KMS-11 (cell line): ENCODE results near the gene ISG20L2.

ENCODE experiments used
- H2AFZ ChIP-seq: fragments of 200-600 bp; sonication (generic); 2 replicates; pipeline ENCODE4 v1.6.1; 2016; ENCODE audit warnings: antibody characterized with exemption, mixed run types, low read depth
- H3K27ac ChIP-seq: fragments of 200-600 bp; sonication (generic); 2 replicates; pipeline ENCODE4 v1.6.1; 2016; ENCODE audit warnings: mild to moderate bottlenecking, mixed run types
- H3K27me3 ChIP-seq: fragments of 200-600 bp; sonication (generic); 2 replicates; pipeline ENCODE4 v1.6.1; 2017; ENCODE audit warnings: mild to moderate bottlenecking, low read depth, mixed run types, moderate library complexity; ENCODE audit not compliant: insufficient read depth
- H3K36me3 ChIP-seq: fragments of 200-600 bp; sonication (generic); 2 replicates; pipeline ENCODE4 v1.6.1; 2017; ENCODE audit warnings: mild to moderate bottlenecking, mixed run types; ENCODE audit not compliant: insufficient read depth
- H3K4me1 ChIP-seq: fragments of 200-600 bp; sonication (generic); 2 replicates; pipeline ENCODE4 v1.6.1; 2016; ENCODE audit warnings: mild to moderate bottlenecking, low read depth, mixed run types; ENCODE audit not compliant: poor library complexity, severe bottlenecking
- H3K4me2 ChIP-seq: fragments of 200-600 bp; sonication (generic); 2 replicates; pipeline ENCODE4 v1.7.0; 2016; ENCODE audit warnings: mild to moderate bottlenecking, mixed run types
- H3K4me3 ChIP-seq: fragments of 200-600 bp; sonication (generic); IDR thresholded peaks from 2 replicates; pipeline ENCODE4 v1.6.1; 2017; ENCODE audit warnings: low read depth, low read length, mixed read lengths; ENCODE audit not compliant: insufficient read depth
- H3K79me2 ChIP-seq: fragments of 200-600 bp; sonication (generic); 2 replicates; pipeline ENCODE4 v1.6.1; 2016; ENCODE audit warnings: low read depth, mixed run types; ENCODE audit not compliant: insufficient read depth
- H3K9ac ChIP-seq: fragments of 200-600 bp; sonication (generic); 2 replicates; pipeline ENCODE4 v1.6.1; 2016; ENCODE audit warnings: mild to moderate bottlenecking, mixed run types
- H4K20me1 ChIP-seq: fragments of 200-600 bp; sonication (generic); 2 replicates; pipeline ENCODE4 v1.6.1; 2016; ENCODE audit warnings: mild to moderate bottlenecking, mixed run types; ENCODE audit not compliant: insufficient read depth
- TF ChIP-seq, protein P1 (sequence below): fragments of 200-600 bp; sonication (generic); conservative IDR thresholded peaks from 2 replicates; pipeline ENCODE4 v1.6.1; 2017; ENCODE audit warnings: low read depth, mild to moderate bottlenecking, antibody characterized with exemption, low read length, moderate library complexity, mixed read lengths

Gene ISG20L2

DNA sequence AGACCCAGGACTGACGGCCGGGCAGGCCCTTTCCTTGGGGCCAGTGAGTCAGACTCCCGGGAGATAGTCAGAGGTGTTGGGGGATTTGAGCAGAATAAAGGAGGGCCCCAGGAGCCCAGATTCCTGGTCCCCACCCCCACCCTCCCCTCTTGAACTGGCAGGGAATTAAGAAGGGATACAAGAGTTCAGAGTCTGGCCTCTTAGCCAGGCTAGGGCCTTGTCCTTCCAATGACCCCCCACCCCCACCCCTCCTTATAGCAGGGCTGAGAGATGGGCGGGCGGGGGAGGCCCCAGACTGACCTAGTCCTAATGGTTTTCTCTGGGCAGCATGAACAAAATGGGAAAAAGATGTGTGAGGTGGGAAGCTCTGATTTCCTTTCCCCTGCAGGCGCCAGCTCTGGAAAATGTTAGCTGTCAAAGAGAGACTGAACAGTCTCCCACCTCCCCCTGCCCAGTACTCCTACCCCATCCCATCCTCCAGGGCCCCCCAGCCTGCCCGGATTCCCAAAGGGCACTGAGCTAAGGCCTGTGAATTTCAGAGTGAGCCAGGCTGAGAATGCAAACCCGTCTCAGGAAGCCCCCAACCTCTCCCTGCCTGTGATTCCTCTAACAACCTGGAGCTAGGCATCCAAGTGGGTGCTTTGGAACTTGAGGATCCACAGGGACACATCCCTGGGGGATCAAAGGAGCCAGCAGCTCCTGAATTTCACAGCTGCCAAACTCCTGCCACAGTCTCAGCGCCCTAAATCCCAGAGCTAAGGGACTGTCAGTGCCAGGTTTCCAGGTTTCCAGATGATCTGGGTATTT lies 17.4 kb downstream of the ISG20L2 start:
- peaks cover 45% of the 10 kb centered on the region for H3K27me3 ChIP-seq
- TF ChIP-seq, protein P1, sequence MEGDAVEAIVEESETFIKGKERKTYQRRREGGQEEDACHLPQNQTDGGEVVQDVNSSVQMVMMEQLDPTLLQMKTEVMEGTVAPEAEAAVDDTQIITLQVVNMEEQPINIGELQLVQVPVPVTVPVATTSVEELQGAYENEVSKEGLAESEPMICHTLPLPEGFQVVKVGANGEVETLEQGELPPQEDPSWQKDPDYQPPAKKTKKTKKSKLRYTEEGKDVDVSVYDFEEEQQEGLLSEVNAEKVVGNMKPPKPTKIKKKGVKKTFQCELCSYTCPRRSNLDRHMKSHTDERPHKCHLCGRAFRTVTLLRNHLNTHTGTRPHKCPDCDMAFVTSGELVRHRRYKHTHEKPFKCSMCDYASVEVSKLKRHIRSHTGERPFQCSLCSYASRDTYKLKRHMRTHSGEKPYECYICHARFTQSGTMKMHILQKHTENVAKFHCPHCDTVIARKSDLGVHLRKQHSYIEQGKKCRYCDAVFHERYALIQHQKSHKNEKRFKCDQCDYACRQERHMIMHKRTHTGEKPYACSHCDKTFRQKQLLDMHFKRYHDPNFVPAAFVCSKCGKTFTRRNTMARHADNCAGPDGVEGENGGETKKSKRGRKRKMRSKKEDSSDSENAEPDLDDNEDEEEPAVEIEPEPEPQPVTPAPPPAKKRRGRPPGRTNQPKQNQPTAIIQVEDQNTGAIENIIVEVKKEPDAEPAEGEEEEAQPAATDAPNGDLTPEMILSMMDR: no peak
- H2AFZ ChIP-seq: no peak overlapping the region
- no peak overlapping the region for H3K4me3 ChIP-seq
- no peaks in the 10 kb centered on the region for H3K79me2 ChIP-seq
- no peak overlapping the region for H3K27ac ChIP-seq
- no peak overlapping the region for H3K9ac ChIP-seq
- no peak overlapping the region for H3K4me2 ChIP-seq
- no peaks in the 10 kb centered on the region for H4K20me1 ChIP-seq
- no peaks in the 10 kb centered on the region for H3K36me3 ChIP-seq
- H3K4me1 ChIP-seq: peaks cover 4% of the 10 kb centered on the region

DNA sequence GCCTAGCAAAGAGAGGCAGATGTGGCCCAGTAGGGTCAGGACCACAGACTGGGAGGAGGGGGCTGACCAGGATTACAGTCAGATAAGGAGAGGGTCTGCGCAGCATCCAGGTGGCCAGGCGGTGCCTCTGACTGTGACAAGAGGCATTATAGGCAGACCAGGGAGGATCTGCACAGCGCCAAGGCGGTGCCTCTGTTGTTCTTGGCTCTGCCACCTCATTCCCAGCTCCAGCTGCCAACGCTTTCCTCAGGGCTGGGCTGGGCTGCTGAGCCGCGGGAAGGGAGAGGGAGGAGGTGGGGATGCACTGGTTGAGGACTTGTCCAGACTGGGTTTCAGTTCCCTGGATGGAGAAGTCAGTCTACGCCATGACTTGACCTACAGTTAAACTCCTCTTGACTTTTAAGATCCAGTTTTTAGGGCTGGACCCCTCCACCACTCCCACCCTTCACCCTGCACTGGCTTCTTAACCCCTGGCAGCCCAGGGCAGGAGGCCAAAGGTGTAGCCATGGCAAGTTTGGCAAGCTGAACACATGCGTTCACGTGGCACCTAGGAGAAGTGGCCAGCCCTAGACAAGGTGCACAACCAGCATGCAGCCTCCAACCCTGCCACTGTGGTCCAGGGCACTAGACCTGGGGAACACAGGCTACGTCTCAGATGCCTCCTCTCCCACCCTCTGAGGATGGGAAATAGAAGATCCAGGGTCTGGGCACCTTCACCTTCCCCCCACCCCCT lies 18.6 kb downstream of the ISG20L2 start:
- Histone ChIP-seq H3K4me2 (no peak overlapping the region), H3K79me2 (no peaks in the 10 kb centered on the region), H3K4me3 (no peak overlapping the region), H3K4me1 (peaks cover 17% of the 10 kb centered on the region), H3K9ac (no peak overlapping the region), H3K27ac (no peak overlapping the region), H3K27me3 (peaks cover 58% of the 10 kb centered on the region), H4K20me1 (no peaks in the 10 kb centered on the region), H2AFZ (no peak overlapping the region), H3K36me3 (no peaks in the 10 kb centered on the region)
- TF ChIP-seq, protein P1: no peak

DNA sequence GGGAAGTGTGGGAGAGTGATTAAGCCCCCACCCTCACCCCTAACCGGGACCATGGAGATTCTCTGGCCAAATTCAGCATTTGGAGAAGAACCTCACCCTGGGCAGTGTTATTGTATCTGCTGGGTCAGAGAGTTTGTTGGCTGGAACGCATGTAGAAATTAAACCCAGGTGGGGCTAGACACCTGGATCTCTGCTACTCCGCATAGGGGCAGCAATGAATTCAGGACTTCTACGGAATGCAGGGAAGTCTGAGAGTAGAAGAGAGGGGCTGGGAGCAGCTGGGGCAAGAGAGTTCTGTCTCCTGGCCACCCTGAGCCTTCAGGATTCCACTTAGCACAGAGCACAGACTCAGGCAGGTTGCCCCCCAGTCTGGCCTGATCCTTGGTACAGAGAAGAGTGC lies 19.5 kb downstream of the ISG20L2 start:
- Histone ChIP-seq H3K79me2 (no peaks in the 10 kb centered on the region), H3K36me3 (no peaks in the 10 kb centered on the region), H2AFZ (no peak overlapping the region), H3K27me3 (peaks cover 67% of the 10 kb centered on the region), H3K4me3 (no peak overlapping the region), H3K4me2 (no peak overlapping the region), H4K20me1 (no peaks in the 10 kb centered on the region), H3K27ac (no peak overlapping the region), H3K9ac (no peak overlapping the region), H3K4me1 (peaks cover 20% of the 10 kb centered on the region)
- TF ChIP-seq, protein P1: no peak

DNA sequence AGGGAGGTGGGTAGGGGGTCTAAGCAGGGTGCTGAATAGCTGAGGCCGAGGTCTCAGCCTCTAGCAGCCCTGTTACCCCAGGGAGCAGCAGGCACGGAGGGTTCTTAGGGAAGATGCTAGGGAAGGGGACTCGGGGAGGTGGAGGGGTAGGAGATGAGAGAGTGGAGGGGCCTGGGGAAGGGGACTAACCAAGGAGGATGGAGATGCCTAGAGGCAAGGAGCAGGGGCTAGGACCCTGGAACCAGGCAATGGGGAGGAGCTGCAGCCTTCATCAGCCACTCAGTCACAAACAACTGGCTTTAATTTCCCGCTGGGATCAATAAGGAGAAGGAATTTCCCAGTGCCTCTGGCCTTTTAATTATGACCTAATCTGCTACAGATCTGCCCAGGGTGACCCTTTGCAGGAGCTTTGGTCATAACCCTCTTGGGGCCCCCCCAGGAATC lies 20.3 kb downstream of the ISG20L2 start:
- Histone ChIP-seq H3K4me1 (peaks cover 20% of the 10 kb centered on the region), H3K36me3 (no peaks in the 10 kb centered on the region), H3K79me2 (no peaks in the 10 kb centered on the region), H2AFZ (no peak overlapping the region), H3K27ac (no peak overlapping the region), H3K27me3 (peaks cover 75% of the 10 kb centered on the region), H3K9ac (no peak overlapping the region), H4K20me1 (no peaks in the 10 kb centered on the region), H3K4me3 (no peak overlapping the region), H3K4me2 (no peak overlapping the region)
- TF ChIP-seq, protein P1: no peak
